ENCODE data around the gene CARD10. TPM values are rescaled to one million over a fixed set of nuclear protein-coding genes. Genes with fewer than 3 reads are reported as not detected.

CARD10 gene
- total RNA-seq, 1 experiment from 2014 or later: 26.5 TPM

- BruUV-seq (replicated peaks): no TSS peak
- no peaks in the 10 kb centered on the region for H3K27me3 ChIP-seq (replicated peaks; ENCODE audit: control insufficient read depth, insufficient read depth, low read length)
- CTCF ChIA-PET: interaction anchor here (2.8 kb wide), 1 partner anchor 12 kb away, joined by 15 read pairs; no protein-coding TSS in a partner anchor
- H3K4me3 Mint-ChIP-seq (ENCODE audit: unreplicated experiment): no peak overlapping the region
- POLR2A ChIA-PET: no interaction called here
- H3K4me1 ChIP-seq: peaks cover 14% of the 10 kb centered on the region
- no peak for DNase-seq
- peaks cover 19% of the 10 kb centered on the region for H3K4me1 Mint-ChIP-seq (ENCODE audit: low read depth, unreplicated experiment)
- no peak overlapping the region for H3K4me3 ChIP-seq (ENCODE audit: low read depth, low read length)
- peaks cover 13% of the 10 kb centered on the region for H3K36me3 Mint-ChIP-seq (ENCODE audit: insufficient read depth, unreplicated experiment)
- no peaks in the 10 kb centered on the region for H3K9me3 Mint-ChIP-seq (ENCODE audit: unreplicated experiment)
- no peak overlapping the region for H3K27ac Mint-ChIP-seq (ENCODE audit: unreplicated experiment)
- intact Hi-C loops (cut with micrococcal nuclease; ENCODE audit: unreplicated experiment): no loop called here
- no peaks in the 10 kb centered on the region for H3K27me3 Mint-ChIP-seq (ENCODE audit: insufficient read depth, unreplicated experiment)
- no peaks in the 10 kb centered on the region; the same call in 1 of the 2 replicates for H3K36me3 ChIP-seq (ENCODE audit: control insufficient read depth, insufficient read depth, low read length)
- H3K9me3 ChIP-seq: no peaks in the 10 kb centered on the region
- TF ChIP-seq, protein P1, sequence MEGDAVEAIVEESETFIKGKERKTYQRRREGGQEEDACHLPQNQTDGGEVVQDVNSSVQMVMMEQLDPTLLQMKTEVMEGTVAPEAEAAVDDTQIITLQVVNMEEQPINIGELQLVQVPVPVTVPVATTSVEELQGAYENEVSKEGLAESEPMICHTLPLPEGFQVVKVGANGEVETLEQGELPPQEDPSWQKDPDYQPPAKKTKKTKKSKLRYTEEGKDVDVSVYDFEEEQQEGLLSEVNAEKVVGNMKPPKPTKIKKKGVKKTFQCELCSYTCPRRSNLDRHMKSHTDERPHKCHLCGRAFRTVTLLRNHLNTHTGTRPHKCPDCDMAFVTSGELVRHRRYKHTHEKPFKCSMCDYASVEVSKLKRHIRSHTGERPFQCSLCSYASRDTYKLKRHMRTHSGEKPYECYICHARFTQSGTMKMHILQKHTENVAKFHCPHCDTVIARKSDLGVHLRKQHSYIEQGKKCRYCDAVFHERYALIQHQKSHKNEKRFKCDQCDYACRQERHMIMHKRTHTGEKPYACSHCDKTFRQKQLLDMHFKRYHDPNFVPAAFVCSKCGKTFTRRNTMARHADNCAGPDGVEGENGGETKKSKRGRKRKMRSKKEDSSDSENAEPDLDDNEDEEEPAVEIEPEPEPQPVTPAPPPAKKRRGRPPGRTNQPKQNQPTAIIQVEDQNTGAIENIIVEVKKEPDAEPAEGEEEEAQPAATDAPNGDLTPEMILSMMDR (IDR thresholded peaks at IDR 0.05; ENCODE audit: insufficient read depth in 1 of 2, low read depth in 1 of 2, low read length in 1 of 2, severe bottlenecking in 1 of 2, unreplicated experiment in 1 of 2): no peak
Measured at GRCh38 chr22:37484480-37485394, 34.5 kb downstream of the CARD10 start.

GRCh38 chr22:37483050-37483449, 36.2 kb downstream of the CARD10 start:
- peaks cover 14% of the 10 kb centered on the region for H3K4me1 ChIP-seq
- no peaks in the 10 kb centered on the region for H3K9me3 Mint-ChIP-seq (ENCODE audit: unreplicated experiment)
- H3K27me3 Mint-ChIP-seq (ENCODE audit: insufficient read depth, unreplicated experiment): no peaks in the 10 kb centered on the region
- no TSS peak for BruUV-seq (replicated peaks)
- POLR2A ChIA-PET: no interaction called here
- H3K27me3 ChIP-seq (replicated peaks; ENCODE audit: control insufficient read depth, insufficient read depth, low read length): no peaks in the 10 kb centered on the region
- no peaks in the 10 kb centered on the region for H3K36me3 ChIP-seq (ENCODE audit: control insufficient read depth, insufficient read depth, low read length)
- no peaks in the 10 kb centered on the region for H3K9me3 ChIP-seq
- no peak overlapping the region for H3K4me3 ChIP-seq (ENCODE audit: low read depth, low read length)
- no peak for DNase-seq
- peaks cover 12% of the 10 kb centered on the region for H3K36me3 Mint-ChIP-seq (ENCODE audit: insufficient read depth, unreplicated experiment)
- H3K27ac Mint-ChIP-seq (ENCODE audit: unreplicated experiment): no peak overlapping the region
- no peak overlapping the region for H3K4me3 Mint-ChIP-seq (ENCODE audit: unreplicated experiment)
- intact Hi-C loops (cut with micrococcal nuclease; ENCODE audit: unreplicated experiment): no loop called here
- H3K4me1 Mint-ChIP-seq (ENCODE audit: low read depth, unreplicated experiment): peaks cover 19% of the 10 kb centered on the region
- CTCF ChIA-PET: interaction anchor here (1.3 kb wide), 1 partner anchor 10 kb away, joined by 3 read pairs; no protein-coding TSS in a partner anchor
- TF ChIP-seq, protein P1 (IDR thresholded peaks at IDR 0.05; ENCODE audit: insufficient read depth in 1 of 2, low read depth in 1 of 2, low read length in 1 of 2, severe bottlenecking in 1 of 2, unreplicated experiment in 1 of 2): no peak

DNA sequence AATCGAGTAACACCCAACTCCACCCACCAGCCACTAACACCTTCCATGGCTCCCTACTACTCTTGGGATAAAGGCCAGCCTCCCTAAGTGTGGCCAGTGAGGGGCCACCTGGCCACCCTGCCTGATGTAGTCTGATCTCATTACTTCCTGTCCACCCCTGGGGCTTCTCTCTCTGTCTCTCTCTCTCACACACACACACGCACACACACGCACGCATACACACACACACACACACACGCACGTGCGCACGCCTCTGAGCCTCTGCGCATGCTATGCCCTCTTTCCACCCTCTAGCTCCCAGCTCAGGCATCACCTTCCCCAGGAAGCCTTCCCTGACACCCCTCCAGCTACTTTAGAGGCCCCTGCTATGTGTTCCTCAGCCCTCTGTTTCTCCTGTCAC, 37.0 kb downstream of the CARD10 start:
- TF ChIP-seq, protein P1 (IDR thresholded peaks at IDR 0.05; ENCODE audit: insufficient read depth in 1 of 2, low read depth in 1 of 2, low read length in 1 of 2, severe bottlenecking in 1 of 2, unreplicated experiment in 1 of 2): no peak
- H3K27me3 ChIP-seq (replicated peaks; ENCODE audit: control insufficient read depth, insufficient read depth, low read length): no peaks in the 10 kb centered on the region
- Mint-ChIP-seq H3K4me1 (ENCODE audit: low read depth, unreplicated experiment) (peaks cover 15% of the 10 kb centered on the region), H3K27me3 (ENCODE audit: insufficient read depth, unreplicated experiment) (no peaks in the 10 kb centered on the region), H3K36me3 (ENCODE audit: insufficient read depth, unreplicated experiment) (peaks cover 7% of the 10 kb centered on the region), H3K9me3 (ENCODE audit: unreplicated experiment) (no peaks in the 10 kb centered on the region), H3K4me3 (ENCODE audit: unreplicated experiment) (no peak overlapping the region), H3K27ac (ENCODE audit: unreplicated experiment) (no peak overlapping the region)
- intact Hi-C loops (cut with micrococcal nuclease; ENCODE audit: unreplicated experiment): no loop called here
- ChIA-PET POLR2A (no interaction called here), CTCF (interaction anchor here (1.3 kb wide), 1 partner anchor 10 kb away, joined by 3 read pairs; no protein-coding TSS in a partner anchor)
- no peak overlapping the region for H3K4me3 ChIP-seq (ENCODE audit: low read depth, low read length)
- no TSS peak for BruUV-seq (replicated peaks)
- no peaks in the 10 kb centered on the region for H3K36me3 ChIP-seq (ENCODE audit: control insufficient read depth, insufficient read depth, low read length)
- DNase-seq: no peak
- peaks cover 9% of the 10 kb centered on the region for H3K4me1 ChIP-seq
- H3K9me3 ChIP-seq: no peaks in the 10 kb centered on the region
